ENCODE results near the gene NR6A1.
A peak's percentile ranks its signal among the peaks of the same experiment; 100 is the strongest.
"Not testable (repeated sequence)": the region's sequence is repeated elsewhere in the genome, so short reads cannot be mapped to it uniquely, and the experiment has no call there.

NR6A1 gene

GRCh38 chr9:124778575-124779367 is 7.7 kb upstream of the NR6A1 start:
- DNase-seq (ENCODE audit: low read depth in 1 of 2, low spot score in 1 of 2), result no peak

GRCh38 chr9:124776954-124777648 is 6.0 kb upstream of the NR6A1 start, which contains the start of gene OLFML2A:
Gene OLFML2A, plus strand, starts transcription at chr9:124777133. Its CDS starts 138 bp downstream, at chr9:124777271.
- peak in 1 of 2 donors; percentile 7 for DNase-seq (ENCODE audit: low read depth in 1 of 2, low spot score in 1 of 2)

GRCh38 chr9:124776618-124776953 is 5.5 kb upstream of the NR6A1 start:
- no peak for DNase-seq (ENCODE audit: low read depth in 1 of 2, low spot score in 1 of 2)

GRCh38 chr9:124774129-124774978 is 3.2 kb upstream of the NR6A1 start:
- peak; percentile 59 to 78 for DNase-seq (ENCODE audit: low read depth in 1 of 2, low spot score in 1 of 2)

GRCh38 chr9:124773473-124774128 is 2.5 kb upstream of the NR6A1 start:
- no peak for DNase-seq (ENCODE audit: low read depth in 1 of 2, low spot score in 1 of 2)

GRCh38 chr9:124772877-124773276 is 1.8 kb upstream of the NR6A1 start:
- not testable (repeated sequence) for DNase-seq (ENCODE audit: low read depth in 1 of 2, low spot score in 1 of 2)

GRCh38 chr9:124771867-124772679 is 962 bp upstream of the NR6A1 start:
- peak in 1 of 2 donors; percentile 27 for DNase-seq (ENCODE audit: low read depth in 1 of 2, low spot score in 1 of 2)

GRCh38 chr9:124770359-124771020 is 621 bp downstream of the NR6A1 start:
- peak in 1 of 2 donors; percentile 3 for DNase-seq (ENCODE audit: low read depth in 1 of 2, low spot score in 1 of 2)

GRCh38 chr9:124769549-124770358 is 1.4 kb downstream of the NR6A1 start:
- peak in 1 of 2 donors; percentile 14 for DNase-seq (ENCODE audit: low read depth in 1 of 2, low spot score in 1 of 2)

GRCh38 chr9:124768750-124769548 is 2.2 kb downstream of the NR6A1 start:
- DNase-seq (ENCODE audit: low read depth in 1 of 2, low spot score in 1 of 2), result no peak

- DNase-seq (ENCODE audit: low read depth in 1 of 2, low spot score in 1 of 2), result no peak
Measured at GRCh38 chr9:124768334-124768733, 2.8 kb downstream of the NR6A1 start.

GRCh38 chr9:124767821-124768220 is 3.3 kb downstream of the NR6A1 start:
- no peak for DNase-seq (ENCODE audit: low read depth in 1 of 2, low spot score in 1 of 2)

- no peak for DNase-seq (ENCODE audit: low read depth in 1 of 2, low spot score in 1 of 2)
Measured at GRCh38 chr9:124766815-124767554, 4.1 kb downstream of the NR6A1 start.

- DNase-seq (ENCODE audit: low read depth in 1 of 2, low spot score in 1 of 2), result no peak
Measured at GRCh38 chr9:124766326-124766725, 4.8 kb downstream of the NR6A1 start.

- no peak for DNase-seq (ENCODE audit: low read depth in 1 of 2, low spot score in 1 of 2)
Measured at GRCh38 chr9:124765439-124765835, 5.7 kb downstream of the NR6A1 start.

GRCh38 chr9:124764774-124765438 is 6.2 kb downstream of the NR6A1 start:
- DNase-seq (ENCODE audit: low read depth in 1 of 2, low spot score in 1 of 2), result no peak

- no peak for DNase-seq (ENCODE audit: low read depth in 1 of 2, low spot score in 1 of 2)
Measured at GRCh38 chr9:124762633-124763032, 8.5 kb downstream of the NR6A1 start.

Data from stimulated activated CD4-positive, alpha-beta T cell treated with anti-CD3 and anti-CD28 coated beads, Interleukin-15, amount 100 ng/mL, for 1 hour (primary cell).